NCI-H2107 treated with DMSO at 0.1 percent for 48 hours (cell line): ENCODE measurements around the gene SLC16A6.
"Not testable (repeated sequence)": the region's sequence is repeated elsewhere in the genome, so short reads cannot be mapped to it uniquely, and the experiment has no call there.

ENCODE experiments used
- DNase-seq: peaks from one replicate; lab custom pipeline; 2025; ENCODE audit not compliant: unreplicated experiment; lab: John Stamatoyannopoulos, UW

SLC16A6 gene

GRCh38 chr17:68225055-68225454 is 65.9 kb downstream of the SLC16A6 start:
- DNase-seq: not testable (repeated sequence)

- DNase-seq: no peak
Measured at GRCh38 chr17:68222606-68223005, 68.3 kb downstream of the SLC16A6 start.

- no peak for DNase-seq
Measured at GRCh38 chr17:68221786-68222185, 69.1 kb downstream of the SLC16A6 start.

GRCh38 chr17:68220786-68221185 is 70.1 kb downstream of the SLC16A6 start:
- DNase-seq: not testable (repeated sequence)

- DNase-seq: not testable (repeated sequence)
Measured at GRCh38 chr17:68220186-68220585, 70.7 kb downstream of the SLC16A6 start.

GRCh38 chr17:68219429-68219828 is 71.5 kb downstream of the SLC16A6 start:
- DNase-seq: not testable (repeated sequence)
